HG02943 (cell line): Measurements from ENCODE around the gene CSTF2T.

ENCODE experiments used
- ATAC-seq: cut with Tn5 transposase; IDR thresholded peaks from one replicate; pipeline ENCODE4 v1.9.1; 2021; ENCODE audit warnings: mild to moderate bottlenecking, low read depth, moderate library complexity; ENCODE audit not compliant: unreplicated experiment

The CSTF2T gene

GRCh38 chr10:51699475-51700227, at the start of gene CSTF2T:
TSS of gene CSTF2T (minus strand) at chr10:51699595. CDS start at chr10:51699549, 46 bp downstream.
- peak; percentile 95 for ATAC-seq

GRCh38 chr10:51748959-51749358, 49.6 kb upstream of the CSTF2T start:
- no peak for ATAC-seq

GRCh38 chr10:51747216-51747615, 47.8 kb upstream of the CSTF2T start:
- no peak for ATAC-seq

GRCh38 chr10:51745397-51745796, 46.0 kb upstream of the CSTF2T start:
- ATAC-seq = no peak

- ATAC-seq = no peak
Observed at GRCh38 chr10:51744235-51745000, 45.0 kb upstream of the CSTF2T start.

- ATAC-seq = peak; percentile 98
Observed at GRCh38 chr10:51743146-51743545, 43.8 kb upstream of the CSTF2T start.

GRCh38 chr10:51733057-51733456, 33.7 kb upstream of the CSTF2T start:
- ATAC-seq = no peak

- ATAC-seq = no peak
Observed at GRCh38 chr10:51729822-51730555, 30.6 kb upstream of the CSTF2T start.

- ATAC-seq = no peak
Observed at GRCh38 chr10:51724038-51724437, 24.6 kb upstream of the CSTF2T start.

GRCh38 chr10:51718804-51719291, 19.5 kb upstream of the CSTF2T start:
- no peak for ATAC-seq

GRCh38 chr10:51716981-51717380, 17.6 kb upstream of the CSTF2T start:
- no peak for ATAC-seq

GRCh38 chr10:51711519-51711891, 12.1 kb upstream of the CSTF2T start:
- no peak for ATAC-seq

- no peak for ATAC-seq
Observed at GRCh38 chr10:51709324-51709972, 10.1 kb upstream of the CSTF2T start.

- no peak for ATAC-seq
Observed at GRCh38 chr10:51708609-51709008, 9.2 kb upstream of the CSTF2T start.

GRCh38 chr10:51707821-51708424, 8.5 kb upstream of the CSTF2T start:
- no peak for ATAC-seq

- no peak for ATAC-seq
Observed at GRCh38 chr10:51707392-51707791, 8.0 kb upstream of the CSTF2T start.

- no peak for ATAC-seq
Observed at GRCh38 chr10:51706225-51706624, 6.8 kb upstream of the CSTF2T start.

- no peak for ATAC-seq
Observed at GRCh38 chr10:51705774-51706173, 6.4 kb upstream of the CSTF2T start.

GRCh38 chr10:51700228-51700817, 928 bp upstream of the CSTF2T start:
- ATAC-seq = no peak

- ATAC-seq = peak; percentile 40
Observed at GRCh38 chr10:51699145-51699474, 285 bp downstream of the CSTF2T start.
